Stimulated activated CD8-positive, alpha-beta memory T cell treated with anti-CD3 and anti-CD28 coated beads, Interleukin-4, amount 100 ng/mL, for 48 hours (primary cell): Measurements from ENCODE around the gene PTPRD.

Experiments
- DNase-seq: peaks from one replicate; pipeline ENCODE4 v3.0.0-alpha.2; 2020

The PTPRD gene

DNA sequence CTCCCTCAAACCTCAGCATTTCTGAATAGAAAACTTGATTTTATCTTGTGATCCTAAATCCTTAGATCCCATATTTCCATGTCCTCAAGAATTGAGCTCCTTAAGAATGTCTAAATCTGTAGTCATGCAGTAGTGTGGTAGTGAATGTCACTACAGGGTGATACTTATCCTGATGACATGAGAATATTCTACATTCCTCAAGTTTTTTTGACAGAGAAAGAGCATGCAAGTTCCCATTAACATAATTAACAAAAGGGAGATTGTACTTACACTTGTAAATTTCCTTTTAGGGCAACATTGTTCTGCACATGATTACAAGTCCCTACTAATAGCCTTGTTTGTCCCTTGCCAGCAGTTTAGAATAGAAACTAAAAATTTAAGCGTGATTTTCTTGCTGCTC lies 352.3 kb downstream of the PTPRD start:
- no peak for DNase-seq

DNA sequence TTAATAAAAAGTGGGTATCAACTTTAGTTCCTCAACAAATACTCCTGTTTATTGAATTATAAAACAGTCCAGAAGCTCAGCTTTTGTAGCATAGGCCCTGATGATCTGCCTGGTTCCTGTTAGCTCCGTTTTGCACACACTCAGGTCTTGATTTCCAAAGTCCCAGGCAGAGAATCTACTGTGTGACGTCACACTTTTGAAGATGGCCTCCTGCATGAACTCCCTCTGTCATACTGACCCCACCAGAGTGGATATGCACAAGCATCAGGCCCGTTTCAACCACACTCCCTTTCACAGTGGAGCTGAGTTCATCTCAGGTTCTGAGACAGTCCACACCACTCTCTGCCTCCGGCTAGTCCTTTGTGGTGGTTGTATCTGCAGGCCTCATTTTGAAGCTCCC lies 353.1 kb downstream of the PTPRD start:
- no peak for DNase-seq

DNA sequence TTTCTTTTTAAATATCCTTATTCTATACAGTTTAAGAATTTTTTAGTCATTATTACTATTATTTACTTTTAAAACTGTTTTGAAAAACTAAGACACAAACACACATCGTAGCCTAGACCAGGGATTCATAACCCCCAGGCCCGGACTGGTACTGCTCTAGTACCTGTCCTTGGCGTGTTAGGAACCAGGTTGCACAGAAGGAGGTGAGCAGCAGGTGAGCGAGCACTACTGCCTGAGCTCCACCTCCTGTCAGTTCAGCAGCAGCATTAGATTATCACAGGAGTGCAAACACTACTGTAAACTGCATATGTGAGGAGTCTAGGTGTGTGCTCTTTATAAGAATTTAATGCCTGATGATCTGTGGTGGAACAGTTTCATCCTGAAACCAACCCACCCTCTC lies 357.0 kb downstream of the PTPRD start:
- DNase-seq: no peak

DNA sequence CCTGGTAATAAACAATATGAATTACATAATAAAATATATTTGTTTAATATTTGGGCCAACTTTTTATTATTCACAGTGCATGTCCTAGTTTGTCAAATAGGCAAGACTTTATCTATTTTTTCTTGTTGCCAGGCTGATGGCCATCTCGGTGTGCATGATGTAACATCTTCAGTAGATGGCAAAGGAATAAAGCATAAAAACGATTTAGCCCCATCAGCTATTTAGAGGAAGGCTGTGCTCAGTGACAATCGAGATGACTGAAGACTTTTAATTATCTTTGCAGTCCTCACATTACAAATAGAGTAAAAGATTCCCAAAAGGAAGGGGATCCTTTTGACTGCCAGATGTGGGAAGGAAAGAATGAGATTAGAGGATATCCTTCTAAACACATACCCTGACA lies 358.5 kb downstream of the PTPRD start:
- no peak for DNase-seq

DNA sequence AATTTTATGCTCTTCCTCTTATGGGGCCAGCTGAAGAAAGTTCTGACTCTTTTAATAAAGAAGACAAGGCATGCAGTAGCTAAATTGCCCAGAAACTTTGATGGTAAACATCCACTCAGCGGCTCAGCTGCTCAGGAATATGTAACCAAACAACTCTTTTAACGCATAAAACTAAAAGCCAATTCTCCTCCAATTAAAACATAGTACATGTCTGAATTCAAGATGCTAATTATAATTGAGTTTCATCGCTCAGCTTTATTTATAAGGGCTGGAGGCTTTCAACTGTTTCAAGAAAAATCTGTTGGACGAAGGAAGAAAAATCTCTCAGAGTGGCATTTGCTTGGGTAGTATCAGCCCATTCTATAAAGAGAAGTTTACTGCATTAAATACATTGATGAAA lies 359.5 kb downstream of the PTPRD start:
- DNase-seq: no peak

DNA sequence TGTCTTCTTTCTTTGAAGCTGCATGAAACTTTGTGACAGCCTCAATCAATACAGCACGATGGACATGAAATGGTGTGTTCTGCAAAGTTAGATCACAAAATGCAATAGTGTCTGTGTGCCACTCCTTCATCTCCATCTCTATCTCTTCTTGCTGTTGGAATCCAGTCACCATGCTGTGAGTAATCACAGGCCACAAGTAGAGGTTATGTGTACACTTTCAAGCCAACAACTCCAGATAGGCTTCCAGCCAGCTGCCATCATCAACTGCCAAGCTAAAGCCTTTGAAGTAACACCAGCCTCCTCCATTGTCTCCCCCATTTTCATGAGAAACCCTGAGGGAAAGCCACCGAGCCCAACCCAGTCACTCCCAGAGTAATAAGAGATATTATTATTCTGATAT lies 360.6 kb downstream of the PTPRD start:
- DNase-seq: no peak

DNA sequence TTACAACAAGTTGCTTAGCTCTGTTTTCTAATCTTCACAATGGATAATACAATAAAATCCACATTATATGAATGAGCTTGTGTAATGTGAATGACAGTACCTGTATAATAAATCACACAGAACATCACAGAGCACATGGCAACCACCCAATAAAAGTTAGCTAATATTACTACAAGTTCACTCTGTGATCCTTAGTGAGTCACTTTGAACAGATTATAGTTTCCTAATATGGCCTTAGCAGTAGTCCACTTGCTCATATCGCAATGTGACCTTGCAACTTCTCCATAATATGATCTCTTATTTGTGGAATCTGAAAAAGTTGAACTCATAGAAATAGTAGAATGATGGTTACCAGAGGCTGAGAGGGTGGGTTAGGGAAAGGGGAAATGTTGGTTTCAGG lies 361.3 kb downstream of the PTPRD start:
- no peak for DNase-seq

DNA sequence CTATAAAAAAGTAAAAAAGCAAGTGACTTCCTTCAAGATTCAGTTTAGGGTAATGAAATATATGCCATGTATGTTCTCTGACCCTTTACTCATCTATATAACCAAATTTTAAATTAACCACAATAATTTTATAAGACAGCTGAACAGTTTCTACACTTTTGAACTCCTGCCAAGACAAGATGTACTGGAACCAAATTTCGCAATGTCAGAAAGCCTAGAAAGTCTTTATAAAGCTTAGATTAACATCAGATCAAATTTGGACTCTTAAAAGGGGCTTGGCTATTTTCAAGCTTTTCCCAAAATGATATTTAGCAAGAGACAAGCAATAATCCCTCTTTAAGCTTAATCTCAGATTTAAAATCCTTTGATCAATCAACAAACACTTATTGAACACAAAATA lies 362.6 kb downstream of the PTPRD start:
- DNase-seq: no peak

DNA sequence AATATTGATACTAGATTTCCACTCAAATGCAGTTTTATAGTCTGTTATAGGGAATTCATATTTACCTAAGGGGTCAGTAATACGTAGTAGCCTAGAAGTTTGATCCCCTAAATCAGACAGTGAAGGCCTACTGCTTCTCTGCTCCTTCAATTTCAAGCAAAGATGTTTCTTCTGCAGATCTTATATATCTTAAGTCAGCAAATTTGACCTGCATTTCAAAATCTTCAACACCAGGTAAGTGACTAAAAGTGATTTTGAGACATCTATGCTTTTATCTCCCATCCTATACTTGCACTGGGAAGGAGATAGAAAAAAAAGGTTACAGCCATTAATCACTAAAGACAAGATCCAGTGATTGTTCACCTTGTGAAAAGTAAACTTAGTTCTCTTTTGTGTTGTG lies 363.9 kb downstream of the PTPRD start:
- DNase-seq: no peak

DNA sequence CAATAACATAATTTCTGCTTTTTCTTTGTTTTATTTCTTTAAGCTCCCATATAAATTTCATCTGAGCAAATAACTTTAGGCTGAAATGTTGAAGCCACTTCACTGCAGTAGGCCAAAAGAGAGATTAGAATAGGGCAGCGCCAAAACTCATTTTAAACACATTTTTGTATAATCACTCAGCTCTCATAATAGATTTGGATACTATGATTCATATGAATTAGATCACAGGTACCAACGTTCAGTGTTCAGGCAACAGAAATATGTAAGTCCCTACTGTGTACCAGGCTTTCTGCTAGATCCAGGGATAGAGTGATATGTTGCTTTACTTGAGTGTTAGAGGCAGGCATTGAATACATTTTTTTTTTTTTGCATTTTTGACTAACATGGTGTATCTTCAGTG lies 370.5 kb downstream of the PTPRD start:
- no peak for DNase-seq

DNA sequence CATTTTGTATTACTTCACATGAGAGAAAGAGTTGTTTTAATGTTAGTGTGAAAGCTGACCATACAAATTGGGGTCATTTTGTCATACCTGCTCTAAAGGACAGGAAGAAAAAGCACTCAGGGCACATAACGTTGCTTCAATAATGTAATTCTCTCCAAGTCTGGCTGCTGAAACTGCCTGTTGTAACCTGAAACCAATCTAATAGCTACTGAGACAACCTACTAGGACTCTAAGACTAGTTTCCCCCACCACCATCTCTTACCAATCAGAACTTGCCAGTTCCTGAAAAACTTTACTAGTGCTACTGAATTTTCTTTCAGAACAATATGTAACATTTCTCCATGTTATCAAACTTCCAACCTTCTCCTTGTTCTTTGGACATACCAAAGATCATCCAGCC lies 374.7 kb downstream of the PTPRD start:
- DNase-seq: no peak

DNA sequence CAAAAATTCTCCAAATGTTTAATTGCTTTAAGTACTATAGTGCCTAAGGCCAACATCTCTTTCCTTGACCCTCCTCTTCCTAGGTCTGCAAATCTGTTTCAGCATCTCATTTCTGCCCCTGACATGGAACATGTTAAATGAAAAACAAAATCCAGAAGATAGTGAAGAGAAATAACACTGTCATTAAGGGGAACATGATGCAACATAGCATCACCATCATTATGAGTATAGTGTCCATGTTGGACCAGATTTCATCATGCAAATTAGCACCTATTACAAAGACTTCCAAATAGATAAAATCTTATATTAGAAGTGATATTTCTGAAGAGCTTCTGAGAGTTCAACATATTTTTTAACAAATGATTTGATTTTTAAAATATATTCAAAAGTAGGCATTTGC lies 375.2 kb downstream of the PTPRD start:
- no peak for DNase-seq

DNA sequence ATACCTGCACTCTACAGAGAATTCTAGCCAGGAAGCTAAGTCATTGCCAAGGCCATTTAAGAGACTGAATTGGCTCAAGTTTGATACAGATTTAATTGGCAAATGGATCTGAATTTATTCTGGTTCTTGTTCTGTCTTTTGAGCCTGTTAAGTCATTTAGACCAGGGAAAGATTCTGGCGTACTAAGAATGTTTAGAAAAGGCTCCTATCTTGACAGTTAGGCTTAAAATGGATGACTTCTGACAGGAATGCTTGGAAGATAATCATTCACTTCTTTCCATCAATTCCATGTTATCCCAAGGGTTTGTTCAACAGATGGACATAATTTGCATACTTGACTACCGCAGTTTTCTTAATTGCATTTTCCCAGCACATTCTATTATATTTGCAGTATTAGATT lies 376.6 kb downstream of the PTPRD start:
- no peak for DNase-seq

DNA sequence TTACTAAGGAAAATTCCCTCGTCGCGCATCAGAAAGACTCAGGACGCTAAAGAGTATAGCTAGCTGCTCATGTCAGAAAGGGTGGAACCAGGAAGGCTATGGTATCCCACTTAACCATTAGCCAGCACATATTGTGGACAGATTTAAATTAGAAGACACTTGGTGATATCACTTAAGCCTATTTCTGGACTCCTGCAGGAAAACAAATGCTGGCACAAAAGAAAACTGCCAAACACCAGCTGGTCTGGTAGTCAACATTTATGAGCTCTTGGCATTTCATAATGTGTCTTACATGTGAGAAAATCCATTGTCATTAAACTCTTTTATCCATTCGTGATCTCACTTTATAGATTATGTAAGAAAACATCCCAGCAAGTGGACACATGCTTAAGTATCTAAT lies 377.4 kb downstream of the PTPRD start:
- no peak for DNase-seq

DNA sequence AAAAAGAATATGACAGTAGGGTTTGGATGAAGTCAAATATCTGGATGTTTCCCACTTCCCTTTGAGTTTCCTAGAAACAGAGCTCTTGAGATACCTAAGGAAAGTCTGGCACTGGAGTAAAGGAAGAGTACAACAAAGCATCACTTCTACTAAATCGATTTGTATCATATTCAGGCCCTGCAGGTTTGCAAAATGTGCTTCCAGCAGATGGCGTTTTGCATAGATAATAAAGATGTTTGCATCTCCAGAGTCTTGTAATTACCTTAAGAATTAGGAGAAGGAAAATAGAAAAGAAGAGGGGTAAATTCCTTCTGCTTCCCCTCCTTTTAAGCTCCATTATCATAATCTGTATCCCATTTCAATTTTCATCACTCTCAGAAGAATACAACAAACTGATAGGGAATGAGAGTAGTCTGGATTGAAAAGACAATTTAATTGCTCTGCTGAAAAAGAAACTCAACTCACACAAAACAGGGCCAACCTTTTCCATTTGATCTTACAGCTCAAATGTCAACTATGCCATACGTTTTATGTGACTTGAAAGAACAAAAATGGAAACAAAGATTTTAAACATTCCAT lies 380.4 kb downstream of the PTPRD start:
- DNase-seq: no peak

DNA sequence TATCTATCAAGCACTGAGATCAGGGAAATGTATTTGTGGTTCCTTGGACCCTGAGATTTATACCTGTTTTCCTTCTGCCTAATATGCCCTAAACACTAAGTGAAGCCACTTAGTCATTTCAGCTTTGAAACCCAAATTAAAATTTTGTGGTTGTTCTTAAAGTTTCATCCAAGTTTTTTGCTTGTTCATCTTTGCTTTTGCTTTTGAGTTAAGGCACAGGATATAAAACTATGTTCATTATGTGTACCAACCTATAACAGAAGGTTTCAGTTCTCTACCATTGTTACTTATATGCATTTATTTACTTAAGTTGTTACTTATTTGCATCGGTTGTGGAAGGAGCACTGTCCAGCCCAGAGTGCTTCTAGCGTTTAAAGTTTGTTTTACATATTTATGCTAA lies 382.3 kb downstream of the PTPRD start:
- DNase-seq: no peak

DNA sequence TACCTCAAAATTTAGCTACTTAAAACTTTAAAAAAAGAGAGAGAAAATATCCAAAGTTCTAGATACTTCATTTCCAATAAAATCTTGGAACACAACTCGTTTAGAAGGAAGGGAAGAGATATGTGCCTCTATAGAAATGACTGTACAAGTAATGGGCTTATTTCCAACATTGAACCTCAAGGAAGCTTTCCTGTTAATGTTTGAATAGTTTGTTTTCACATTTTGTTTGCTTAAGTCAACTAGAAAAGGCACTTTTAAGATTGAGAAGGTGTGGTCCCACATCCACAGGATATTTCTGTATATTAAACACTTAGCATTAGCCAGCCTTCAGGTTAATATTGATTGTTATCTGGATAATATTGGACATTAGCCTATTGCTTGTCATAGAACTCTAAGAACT lies 384.7 kb downstream of the PTPRD start:
- no peak for DNase-seq

DNA sequence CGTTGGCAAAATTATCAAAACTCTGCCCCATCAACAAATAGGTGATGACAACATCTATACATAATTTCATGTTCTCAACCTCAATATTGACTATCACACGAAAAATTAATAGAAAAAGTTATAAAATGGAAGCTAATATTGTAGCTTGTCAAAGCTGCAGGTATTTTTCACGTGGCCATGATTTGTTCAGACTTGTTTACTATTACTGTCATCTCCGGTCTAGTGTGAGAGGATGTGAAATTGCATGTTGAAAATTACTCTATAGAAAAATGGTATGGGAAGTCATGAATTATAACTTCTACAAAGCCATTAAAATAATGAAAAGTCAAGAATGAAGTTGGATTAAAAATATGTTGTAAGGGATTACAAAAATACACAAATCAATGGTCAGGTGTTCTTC lies 385.8 kb downstream of the PTPRD start:
- DNase-seq: no peak

DNA sequence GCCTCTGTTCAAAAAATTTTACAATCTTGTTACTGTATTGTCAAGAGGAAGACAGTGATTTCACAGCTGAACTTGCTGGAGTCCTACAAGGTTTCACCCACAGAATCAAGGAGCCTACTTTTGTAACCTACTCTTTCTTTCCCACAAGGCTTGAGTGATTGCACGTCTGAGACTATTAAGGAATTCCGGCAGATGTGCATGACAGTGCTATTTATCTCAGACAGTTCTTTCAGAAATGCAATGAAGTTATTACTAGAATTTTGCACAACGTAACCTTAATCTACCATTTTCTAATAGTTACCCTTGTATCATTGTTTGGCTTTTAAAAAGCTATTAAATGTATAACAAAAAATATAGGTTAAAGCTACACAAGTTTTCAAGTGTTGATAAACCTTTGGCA lies 400.1 kb downstream of the PTPRD start:
- no peak for DNase-seq

DNA sequence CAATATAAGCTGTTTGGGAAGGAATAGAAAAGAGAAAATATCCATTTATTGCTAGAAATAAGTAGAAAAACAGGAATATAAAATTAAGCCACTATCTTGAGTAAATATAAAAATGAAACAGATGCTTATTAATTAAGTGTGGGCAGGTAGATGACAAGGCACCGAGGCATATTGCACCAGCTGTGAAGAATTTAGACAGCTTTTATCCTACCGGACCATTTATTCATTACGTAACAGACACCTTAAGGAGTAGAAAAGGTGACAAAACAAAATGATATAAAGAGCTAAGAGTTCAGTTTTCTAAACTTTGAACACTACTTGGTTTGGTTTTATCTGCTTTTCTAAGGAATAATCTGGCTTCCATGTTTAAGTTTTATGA lies 404.1 kb downstream of the PTPRD start:
- no peak for DNase-seq

DNA sequence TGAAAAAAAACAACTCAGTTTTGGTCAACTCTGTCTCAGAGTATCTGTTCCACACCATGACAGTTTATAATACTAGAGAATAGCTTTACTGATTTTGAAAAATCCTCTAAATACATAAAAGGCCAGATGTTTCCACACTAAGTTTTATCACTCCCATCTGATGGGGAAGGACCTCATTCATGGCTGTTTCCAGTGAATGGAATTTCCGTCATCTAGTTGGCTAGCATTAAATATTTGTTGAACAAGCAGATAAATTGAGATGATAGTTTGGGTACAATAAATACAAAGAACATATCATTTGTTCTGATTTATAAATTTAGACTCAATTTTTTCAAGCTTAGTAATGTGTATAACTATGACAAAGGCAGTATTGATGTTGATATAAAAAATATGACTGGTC lies 408.5 kb downstream of the PTPRD start:
- DNase-seq: no peak

DNA sequence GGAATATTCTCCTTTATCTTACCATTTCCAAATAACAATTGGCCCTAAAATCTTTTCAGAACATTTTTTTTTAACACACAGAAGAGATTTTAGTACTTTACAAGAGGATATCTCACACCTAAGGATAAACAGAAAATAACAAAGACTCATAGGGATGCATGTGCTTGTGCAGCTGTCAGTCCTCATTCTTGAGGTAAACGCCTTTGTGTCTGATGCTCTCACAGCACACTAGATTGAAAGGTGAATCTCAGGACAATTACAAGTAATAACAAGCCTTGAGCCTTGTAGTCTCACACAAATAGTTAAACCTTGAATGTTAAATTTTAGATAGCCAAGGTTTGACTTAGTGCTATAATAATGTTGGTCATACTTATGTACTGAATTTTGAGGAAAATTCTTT lies 439.2 kb downstream of the PTPRD start:
- no peak for DNase-seq

DNA sequence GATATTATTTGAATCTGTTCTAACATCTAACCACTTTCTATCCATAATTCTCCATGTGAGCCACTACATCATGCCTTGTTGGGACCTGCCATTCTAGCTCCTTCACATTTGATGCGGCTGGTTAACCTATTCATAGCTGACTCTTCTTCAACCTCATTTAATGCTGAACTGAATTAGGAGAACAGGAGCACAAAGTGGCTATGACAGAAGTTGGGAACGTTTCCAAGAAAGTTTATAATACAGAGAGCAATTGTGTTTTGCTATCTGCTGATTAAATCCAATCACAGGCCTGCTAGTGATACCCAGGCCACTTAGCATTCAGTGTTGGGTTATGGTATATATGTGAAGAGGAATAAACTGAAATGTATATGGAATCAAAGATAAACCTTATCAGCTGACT lies 440.3 kb downstream of the PTPRD start:
- DNase-seq: no peak

DNA sequence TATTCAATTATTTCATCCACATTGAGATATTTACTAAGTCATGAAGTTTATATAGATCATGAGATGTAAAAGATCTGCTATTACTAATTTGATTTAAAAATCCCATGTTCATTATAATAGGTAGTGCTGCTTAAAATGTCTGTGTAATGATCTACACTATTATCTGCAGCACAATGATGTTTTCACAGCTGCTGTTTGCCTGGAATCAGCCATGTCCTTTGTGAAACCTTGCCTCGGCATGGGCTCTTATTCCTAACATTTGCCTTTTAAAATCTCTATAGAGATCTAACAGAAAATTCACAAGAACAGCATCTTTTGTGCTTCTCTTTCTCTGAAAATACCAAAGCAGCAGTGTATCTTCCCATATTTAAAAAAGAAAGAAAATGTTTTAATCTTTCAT lies 444.6 kb downstream of the PTPRD start:
- DNase-seq: no peak

DNA sequence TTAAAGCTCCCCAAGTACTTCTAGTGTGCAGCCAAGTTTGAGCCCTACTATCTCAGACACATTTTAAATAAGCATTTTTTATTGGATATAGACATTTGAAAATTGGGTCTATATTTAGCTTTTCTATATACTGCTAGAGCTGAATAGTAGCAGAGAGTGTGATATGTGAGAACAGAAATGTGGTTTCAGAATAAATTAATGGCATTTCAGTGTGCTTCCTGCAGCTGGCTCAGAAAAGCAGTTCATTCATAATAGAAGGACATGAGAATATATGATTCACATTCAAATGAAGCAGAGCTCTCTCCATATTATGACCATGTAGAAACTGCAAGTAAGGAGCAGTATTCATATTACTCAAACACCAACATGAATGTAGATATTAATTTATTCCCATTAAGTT lies 464.0 kb downstream of the PTPRD start:
- DNase-seq: no peak
